Astrocyte of the cerebellum (primary cell): ENCODE data around the gene CREG1.

Source experiments
- DNase-seq: peaks from one replicate; pipeline ENCODE4 v3.0.0-alpha.2; 2011; ENCODE audit warnings: low read depth
- H3K4me3 ChIP-seq: 2 replicates; pipeline ENCODE4 v1.5.1; 2011; ENCODE audit warnings: mild to moderate bottlenecking, low read depth, low read length, moderate library complexity
- CTCF ChIP-seq: IDR thresholded peaks from 2 replicates; pipeline ENCODE4 v1.5.1; 2012; ENCODE audit warnings: low read length, low read depth, moderate library complexity, mild to moderate bottlenecking; ENCODE audit errors: missing control alignments
- in situ Hi-C: cut with HindIII; loops from 2 replicates; pipeline ENCODE4 v1.10.0; 2017; ENCODE audit warnings: low sequenced_read_pairs

CREG1 gene

GRCh38 chr1:167592475-167592874 is 38.9 kb upstream of the CREG1 start:
- no peak for TF ChIP-seq CTCF
- H3K4me3 ChIP-seq = no peak overlapping the region
- in situ Hi-C loops = no loop called here
- no peak for DNase-seq

GRCh38 chr1:167588361-167588760 is 34.8 kb upstream of the CREG1 start:
- no peak overlapping the region for H3K4me3 ChIP-seq
- in situ Hi-C loops = no loop called here
- TF ChIP-seq CTCF = no peak

DNA sequence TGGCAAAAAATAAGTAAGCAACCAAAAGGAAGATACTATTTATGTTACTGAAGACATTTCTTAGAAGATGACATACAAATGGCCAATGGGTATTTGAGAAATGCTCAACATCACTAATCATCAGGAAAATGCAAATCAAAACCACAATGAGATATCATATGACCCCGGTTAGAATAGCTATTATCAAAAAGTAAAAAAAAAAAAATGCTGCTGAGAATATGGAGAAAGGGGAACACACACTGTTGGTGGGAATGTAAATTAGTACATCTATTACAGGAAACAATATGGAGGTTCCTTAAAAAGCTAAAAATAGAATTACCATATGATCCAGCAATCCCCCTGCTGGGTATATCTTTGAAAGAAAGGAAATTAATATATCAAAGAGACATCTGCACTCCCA is 34.3 kb upstream of the CREG1 start:
- in situ Hi-C loops = no loop called here
- no peak overlapping the region for H3K4me3 ChIP-seq
- TF ChIP-seq CTCF = no peak
- DNase-seq = no peak

More at GRCh38 chr1:167588361-167588760, 34.8 kb upstream of the CREG1 start:
- no peak for DNase-seq

DNA sequence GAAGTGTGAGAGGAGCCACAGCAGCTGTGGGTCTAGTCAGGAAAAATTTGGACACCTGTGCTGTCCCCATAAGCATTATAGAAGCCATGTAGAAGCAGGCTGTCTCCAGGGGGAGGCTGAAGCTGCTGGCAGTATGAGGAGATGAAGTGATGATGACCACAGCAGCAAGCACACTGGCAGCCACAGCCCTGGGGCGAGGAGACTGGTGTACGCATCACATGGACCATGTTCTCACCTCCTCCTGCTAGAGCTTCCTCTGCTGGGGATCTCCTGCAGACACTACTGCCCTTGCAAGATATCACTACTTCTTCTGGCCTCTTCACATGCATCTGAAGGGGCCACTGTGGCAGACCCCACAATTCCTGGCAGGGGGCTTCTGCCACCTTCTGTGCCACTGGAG is 33.8 kb upstream of the CREG1 start:
- no peak for TF ChIP-seq CTCF
- DNase-seq = no peak
- no peak overlapping the region for H3K4me3 ChIP-seq
- in situ Hi-C loops = no loop called here

- no peak for TF ChIP-seq CTCF
- H3K4me3 ChIP-seq = no peak overlapping the region
- in situ Hi-C loops = no loop called here
- no peak for DNase-seq
These were observed 31.0 kb upstream of the CREG1 start for GRCh38 chr1:167584581-167584980.

DNA sequence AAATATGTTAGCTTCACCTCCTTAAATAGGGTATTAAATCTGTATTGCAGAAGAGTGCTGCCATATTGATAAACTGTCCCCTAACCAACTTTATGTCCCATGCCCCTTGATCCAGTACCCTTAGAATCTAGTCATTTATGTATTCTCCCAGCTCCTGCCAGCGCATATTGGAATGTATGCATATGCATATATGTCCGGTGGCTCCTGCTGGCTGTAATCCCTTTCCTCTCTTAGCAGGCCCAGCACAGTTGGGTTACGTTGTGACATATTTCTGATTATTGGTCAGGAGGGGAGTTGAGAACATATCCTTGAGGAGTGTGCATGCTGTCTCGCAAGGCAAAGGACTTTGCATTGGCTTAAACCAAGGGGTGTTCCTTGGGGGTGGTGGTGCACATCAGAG is 29.2 kb upstream of the CREG1 start:
- TF ChIP-seq CTCF = no peak
- no peak for DNase-seq
- in situ Hi-C loops = no loop called here
- H3K4me3 ChIP-seq = no peak overlapping the region

- no peak for DNase-seq
- no peak for TF ChIP-seq CTCF
- no peak overlapping the region for H3K4me3 ChIP-seq
- in situ Hi-C loops = no loop called here
These were observed 28.5 kb upstream of the CREG1 start for GRCh38 chr1:167582064-167582463.
